IMR-90 (cell line): ENCODE measurements around the gene INCA1. TPM values are rescaled to one million over a fixed set of nuclear protein-coding genes. Genes with fewer than 3 reads are reported as not detected.

Experiments used
- ATAC-seq: fragments of 200-7000 bp; cut with Tn5 transposase; 2 replicates; pipeline ENCODE4 v1.9.1; 2020; ENCODE audit warnings: low read depth, mild to moderate bottlenecking, moderate library complexity
- BruUV-seq: library from RNA; stranded (reverse); fragments of 400-500 nt; replicated peaks from 2 replicates; lab custom pipeline; 2021; lab: Mats Ljungman, UMichigan
- CTCF ChIA-PET: fragments of 300-600 bp; formaldehyde crosslinking; extraction: SDS; loops from one replicate; lab custom pipeline; 2021; ENCODE audit warnings: antibody characterized with exemption; lab: Yijun Ruan, JAX
- POLR2A ChIA-PET: fragments of 300-600 bp; sonication (Branson Sonifier 250); formaldehyde crosslinking; loops from one replicate; lab custom pipeline; 2022; ENCODE audit warnings: antibody characterized with exemption; ENCODE audit not compliant: unreplicated experiment; lab: Charles Lee
- DNase-seq: peaks from one replicate; pipeline ENCODE4 v3.0.0; 2013
- H2AFZ ChIP-seq: replicated peaks from 2 replicates; pipeline ENCODE3; 2013; ENCODE audit warnings: low read length, mild to moderate bottlenecking; ENCODE audit not compliant: poor library complexity
- H2AK5ac ChIP-seq: 2 replicates; pipeline ENCODE4 v1.6.1; 2013; ENCODE audit warnings: low read depth, low read length, inconsistent platforms
- H2AK9ac ChIP-seq: replicated peaks from 2 replicates; pipeline ENCODE3; 2013; ENCODE audit warnings: mild to moderate bottlenecking, low read depth, low read length, moderate library complexity; ENCODE audit not compliant: poor library complexity
- H2BK120ac ChIP-seq: 2 replicates; pipeline ENCODE4 v1.6.1; 2013; ENCODE audit warnings: low read depth, low read length, inconsistent platforms
- H2BK15ac ChIP-seq: 3 replicates; pipeline ENCODE4 v1.6.1; 2013; ENCODE audit warnings: low read depth, low read length, inconsistent platforms
- H2BK20ac ChIP-seq: 2 replicates; pipeline ENCODE4 v1.6.1; 2013; ENCODE audit warnings: low read depth, mild to moderate bottlenecking, inconsistent platforms, low read length, moderate library complexity
- H2BK5ac ChIP-seq: 2 replicates; pipeline ENCODE4 v1.6.1; 2013; ENCODE audit warnings: mild to moderate bottlenecking, low read depth, low read length, inconsistent platforms; ENCODE audit not compliant: poor library complexity, severe bottlenecking
- H3K14ac ChIP-seq: replicated peaks from 2 replicates; pipeline ENCODE4 v1.6.1; 2013; ENCODE audit warnings: low read depth, low read length, inconsistent platforms
- H3K18ac ChIP-seq: 2 replicates; pipeline ENCODE4 v1.6.1; 2013; ENCODE audit warnings: low read depth, low read length, control low read depth
- H3K23ac ChIP-seq: 2 replicates; pipeline ENCODE4 v1.6.1; 2013; ENCODE audit warnings: low read depth, low read length, inconsistent platforms
- H3K27ac ChIP-seq: 2 replicates; pipeline ENCODE4 v1.5.1; 2013; ENCODE audit warnings: mild to moderate bottlenecking, control low read depth, low read length; ENCODE audit not compliant: insufficient read depth
- H3K27me3 ChIP-seq: 2 replicates; pipeline ENCODE4 v1.6.1; 2013; ENCODE audit warnings: low read length; ENCODE audit not compliant: control insufficient read depth, insufficient read depth
- H3K36me3 ChIP-seq: 2 replicates; pipeline ENCODE4 v1.6.1; 2013; ENCODE audit warnings: low read length, mixed read lengths; ENCODE audit not compliant: control insufficient read depth, insufficient read depth
- H3K4ac ChIP-seq: 2 replicates; pipeline ENCODE4 v1.6.1; 2013; ENCODE audit warnings: low read depth, low read length, inconsistent platforms
- H3K4me1 ChIP-seq: 2 replicates; pipeline ENCODE4 v1.6.1; 2013; ENCODE audit warnings: low read length, mixed read lengths; ENCODE audit not compliant: control insufficient read depth, insufficient read depth
- H3K4me2 ChIP-seq: 2 replicates; pipeline ENCODE4 v1.6.1; 2013; ENCODE audit warnings: low read depth, mild to moderate bottlenecking, control low read depth, low read length, moderate library complexity
- H3K4me3 ChIP-seq: 2 replicates; pipeline ENCODE4 v1.5.1; 2013; ENCODE audit warnings: low read depth, mild to moderate bottlenecking, control low read depth, low read length, moderate library complexity; ENCODE audit not compliant: insufficient read depth
- H3K56ac ChIP-seq: 2 replicates; pipeline ENCODE4 v1.6.1; 2013; ENCODE audit warnings: low read length, inconsistent platforms; ENCODE audit not compliant: insufficient read depth; ENCODE audit errors: extremely low read depth
- H3K79me1 ChIP-seq, 2 experiments: 2 replicates each; pipeline ENCODE4 v1.6.1; 2013; ENCODE audit warnings: low read length in 2 of 2, inconsistent platforms in 1 of 2, low read depth in 1 of 2
- H3K9ac ChIP-seq: 2 replicates; pipeline ENCODE4 v1.6.1; 2013; ENCODE audit warnings: low read depth, low read length, control low read depth
- H3K9me1 ChIP-seq: 2 replicates; pipeline ENCODE4 v1.6.1; 2013; ENCODE audit warnings: low read length, inconsistent platforms; ENCODE audit not compliant: insufficient read depth
- H3K9me3 ChIP-seq: 2 replicates; pipeline ENCODE4 v1.6.1; 2013; ENCODE audit warnings: low read length; ENCODE audit not compliant: control insufficient read depth, insufficient read depth
- H4K20me1 ChIP-seq: 2 replicates; pipeline ENCODE4 v1.6.1; 2013; ENCODE audit warnings: low read length, inconsistent platforms; ENCODE audit not compliant: insufficient read depth
- H4K5ac ChIP-seq: 2 replicates; pipeline ENCODE4 v1.6.1; 2013; ENCODE audit warnings: mild to moderate bottlenecking, low read depth, low read length, control low read depth
- H4K8ac ChIP-seq, 2 experiments: 2 replicates each; pipeline ENCODE4 v1.6.1; 2013; ENCODE audit warnings: low read depth in 2 of 2, low read length in 2 of 2, control low read depth in 1 of 2, inconsistent platforms in 1 of 2
- H4K91ac ChIP-seq: 2 replicates; pipeline ENCODE4 v1.6.1; 2013; ENCODE audit warnings: low read depth, low read length, inconsistent platforms; ENCODE audit not compliant: insufficient read depth
- BHLHE40 ChIP-seq: fragments of 150-350 bp; IDR thresholded peaks from 2 replicates; pipeline ENCODE4 v1.6.1; 2016; ENCODE audit warnings: mild to moderate bottlenecking, low read depth, low read length
- CEBPB ChIP-seq: IDR thresholded peaks from 2 replicates; pipeline ENCODE4 v1.6.1; 2012; ENCODE audit warnings: low read depth, low read length, improper control_type of control experiment
- CTCF ChIP-seq: conservative IDR thresholded peaks from 2 replicates; pipeline ENCODE4 v1.5.1; 2012; ENCODE audit warnings: mild to moderate bottlenecking, low read depth, low read length, improper control_type of control experiment
- MAFK ChIP-seq: IDR thresholded peaks from 2 replicates; pipeline ENCODE4 v1.6.1; 2012; ENCODE audit warnings: low read depth, low read length, improper control_type of control experiment
- MAZ ChIP-seq: IDR thresholded peaks from 2 replicates; pipeline ENCODE4 v1.6.1; 2012; ENCODE audit warnings: low read depth, mild to moderate bottlenecking, low read length, improper control_type of control experiment, moderate library complexity, borderline replicate concordance
- MXI1 ChIP-seq: IDR thresholded peaks from 2 replicates; pipeline ENCODE4 v1.6.1; 2012; ENCODE audit warnings: low read depth, mild to moderate bottlenecking, low read length, moderate library complexity, borderline replicate concordance
- POLR2A ChIP-seq: IDR thresholded peaks from 2 replicates; pipeline ENCODE4 v1.6.1; 2012; ENCODE audit warnings: mild to moderate bottlenecking, low read depth, low read length
- RAD21 ChIP-seq: IDR thresholded peaks from 2 replicates; pipeline ENCODE4 v1.6.1; 2012; ENCODE audit warnings: low read length, improper control_type of control experiment
- RCOR1 ChIP-seq: IDR thresholded peaks from 2 replicates; pipeline ENCODE4 v1.6.1; 2012; ENCODE audit warnings: mild to moderate bottlenecking, low read length, improper control_type of control experiment; ENCODE audit not compliant: insufficient replicate concordance
- SMC3 ChIP-seq: fragments of 150-350 bp; IDR thresholded peaks from 2 replicates; pipeline ENCODE4 v1.6.1; 2016; ENCODE audit warnings: low read depth, mild to moderate bottlenecking, antibody characterized with exemption, low read length, moderate library complexity
- WGBS, 2 experiments: methylation state at CpG; one replicate each; pipeline versions ENCODE4 v1.1.5 to v1.1.7; 2013; ENCODE audit warnings: missing lambda C conversion rate in 2 of 2; ENCODE audit not compliant: insufficient read length in 1 of 2; ENCODE audit errors: extremely low coverage in 2 of 2; 5-methylcytosine and 5-hydroxymethylcytosine counted together
- dilution Hi-C: fragments of 300-500 bp; cut with HindIII; formaldehyde crosslinking; loops from one replicate; pipeline ENCODE4 v1.14.3; 2018; ENCODE audit warnings: low sequenced_read_pairs; ENCODE audit not compliant: unreplicated experiment
- in situ Hi-C: fragments of 300-500 bp; cut with MboI; formaldehyde crosslinking; loops from 3 replicates; pipeline ENCODE4 v1.14.3; 2019; ENCODE audit warnings: low sequenced_read_pairs, inconsistent platforms, mixed read lengths
- intact Hi-C: fragments of 100-400 bp; cut with micrococcal nuclease; formaldehyde crosslinking; loops from 2 replicates; pipeline ENCODE4 v1.10.0; 2022
- polyA plus RNA-seq, 3 experiments: library from polyadenylated mRNA; depleted of rRNA; stranded (reverse); fragments of >200 nt; gene quantifications; 2 replicates each; pipeline ENCODE4 v1.2.3, GENCODE V29; 2012; ENCODE audit warnings: low replicate concordance in 1 of 3
- total RNA-seq: library from RNA; depleted of rRNA; stranded (reverse); fragments of >200 nt; gene quantifications from 2 replicates; pipeline ENCODE4 v1.2.3, GENCODE V29; 2012

Gene INCA1
- total and polyA plus RNA-seq, 2 of the 4 experiments (the other 2 are of a cell fraction): 0.18 to 0.51 TPM

GRCh38 chr17:4982305-4982704, 15.0 kb downstream of the INCA1 start (continued):
- TF ChIP-seq MXI1 (no peak), POLR2A (no peak), RAD21 (no peak), BHLHE40 (no peak), MAFK (no peak), CEBPB (no peak)

- Histone ChIP-seq H2BK15ac (no peak overlapping the region), H3K27me3 (no peaks in the 10 kb centered on the region), H4K91ac (no peak overlapping the region), H3K36me3 (peaks cover 49% of the 10 kb centered on the region), H3K14ac (no peak overlapping the region), H3K27ac (no peak overlapping the region), H3K4me3 (no peak overlapping the region), H3K23ac (no peak overlapping the region), H2BK5ac (no peak overlapping the region), H4K5ac (no peak overlapping the region), H3K4me2 (no peak overlapping the region), H3K9ac (no peak overlapping the region), H3K18ac (no peak overlapping the region), H3K9me3 (no peaks in the 10 kb centered on the region), H2AK5ac (no peak overlapping the region), H2AFZ (no peak overlapping the region), H3K4ac (no peak overlapping the region), H3K56ac (no peak overlapping the region), H3K4me1 (peaks cover 3% of the 10 kb centered on the region; the same call in 1 of the 2 replicates), H4K20me1 (0 out of 2 replicates have a peak, but pooled peaks cover 9% of the 10 kb centered on the region), H2BK20ac (no peak overlapping the region), H3K79me1 (peaks cover 6 to 32% of the 10 kb centered on the region in 2 experiments; a peak in 2 of 4 replicates), H2AK9ac (peak overlapping the region; percentile 19), H3K9me1 (peaks cover 15% of the 10 kb centered on the region), H4K8ac (no peak overlapping the region), H2BK120ac (no peak overlapping the region)
- DNase-seq: peak; percentile 46
- CTCF ChIA-PET: interaction anchor here (1.8 kb wide), 1 partner anchor 10 kb away, joined by 6 read pairs; no protein-coding TSS in a partner anchor
- dilution Hi-C loops (no loop called here), in situ Hi-C loops (no loop called here), intact Hi-C loops (loop anchor here (1.0 kb wide), 1 partner anchor 82 kb away; no protein-coding TSS in a partner anchor)
- ATAC-seq: peak; percentile 90
- WGBS, 2 experiments: 48% methylated on average over 3 of the region's 6 CpGs; no CpG with 5 or more reads in 1 of the 2 experiments
- POLR2A ChIA-PET: no interaction called here
- peak; percentile 47; the same call in 1 of the 2 replicates for TF ChIP-seq CEBPB
- TF ChIP-seq RAD21: peak; percentile 51
- TF ChIP-seq CTCF: peak; percentile 67
- TF ChIP-seq MAZ: no peak
- TF ChIP-seq SMC3: peak; percentile 70
- no peak for TF ChIP-seq RCOR1
- no TSS peak for BruUV-seq
Observed at GRCh38 chr17:4980644-4981216, 16.6 kb downstream of the INCA1 start.
